BJ (cell line): ENCODE data around the gene CALML6. TPM values are rescaled to one million over a fixed set of nuclear protein-coding genes. Genes with fewer than 3 reads are reported as not detected.

ENCODE experiments used
- CTCF ChIA-PET: fragments of 350-600 bp; formaldehyde crosslinking; extraction: SDS; loops from one replicate; lab custom pipeline; 2021; ENCODE audit warnings: antibody characterized with exemption, inconsistent platforms; lab: Yijun Ruan, JAX
- POLR2A ChIA-PET: fragments of 300-600 bp; sonication (Branson Sonifier 250); formaldehyde crosslinking; extraction: SDS; loops from one replicate; lab custom pipeline; 2021; ENCODE audit warnings: antibody characterized with exemption; lab: Charles Lee
- DNase-seq: peaks from one replicate; pipeline ENCODE4 v3.0.0-alpha.2; 2011; ENCODE audit warnings: low read depth
- H3K27me3 ChIP-seq: 2 replicates; pipeline ENCODE4 v1.6.0; 2011; ENCODE audit warnings: low read length; ENCODE audit not compliant: control insufficient read depth, insufficient read depth
- H3K36me3 ChIP-seq: 2 replicates; pipeline ENCODE4 v1.5.1; 2011; ENCODE audit warnings: low read length; ENCODE audit not compliant: control insufficient read depth, insufficient read depth
- H3K4me3 ChIP-seq: 2 replicates; pipeline ENCODE4 v1.5.1; 2011; ENCODE audit warnings: low read depth, mild to moderate bottlenecking, control low read depth, low read length
- CTCF ChIP-seq: IDR thresholded peaks from 2 replicates; pipeline ENCODE4 v1.5.1; 2011; ENCODE audit warnings: low read depth, mild to moderate bottlenecking, control low read depth, inconsistent platforms, low read length, moderate library complexity; ENCODE audit not compliant: insufficient read depth
- polyA plus RNA-seq: library from polyadenylated mRNA; depleted of rRNA; stranded (reverse); fragments of >200 nt; gene quantifications from 2 replicates; pipeline ENCODE4 v1.2.3, GENCODE V29; 2011

The CALML6 gene
- polyA plus RNA-seq, 1 experiment = 0.31 TPM

GRCh38 chr1:1911350-1912041, 3.6 kb upstream of the CALML6 start:
- Histone ChIP-seq H3K36me3 (peaks cover 2% of the 10 kb centered on the region; the same call in 1 of the 2 replicates), H3K27me3 (0 out of 2 replicates have a peak, but pooled peaks cover 2% of the 10 kb centered on the region), H3K4me3 (no peak overlapping the region)
- no peak for TF ChIP-seq CTCF
- ChIA-PET POLR2A (interaction anchor here (0.6 kb wide), 1 partner anchor 78 kb away, joined by 3 read pairs; no protein-coding TSS in a partner anchor), CTCF (interaction anchor here (1.4 kb wide), 1 partner anchor 246 kb away, joined by 3 read pairs; no protein-coding TSS in a partner anchor)
- DNase-seq = no peak

- Histone ChIP-seq H3K4me3 (no peak overlapping the region), H3K36me3 (no peaks in the 10 kb centered on the region), H3K27me3 (0 out of 2 replicates have a peak, but pooled peaks cover 2% of the 10 kb centered on the region)
- DNase-seq = no peak
- TF ChIP-seq CTCF = no peak
- CTCF ChIA-PET = no interaction called here
- POLR2A ChIA-PET = no interaction called here
Observed at GRCh38 chr1:1914101-1914970, 724 bp upstream of the CALML6 start.

GRCh38 chr1:1915911-1916840, 1.1 kb downstream of the CALML6 start:
- DNase-seq = no peak
- no peak for TF ChIP-seq CTCF
- CTCF ChIA-PET = interaction anchor here (1.3 kb wide), 1 partner anchor 10 kb away, joined by 4 read pairs; no protein-coding TSS in a partner anchor
- Histone ChIP-seq H3K4me3 (no peak overlapping the region), H3K27me3 (0 out of 2 replicates have a peak, but pooled peaks cover 2% of the 10 kb centered on the region), H3K36me3 (no peaks in the 10 kb centered on the region)
- POLR2A ChIA-PET = no interaction called here

- TF ChIP-seq CTCF = no peak
- no peak for DNase-seq
- Histone ChIP-seq H3K4me3 (no peak overlapping the region), H3K36me3 (no peaks in the 10 kb centered on the region), H3K27me3 (0 out of 2 replicates have a peak, but pooled peaks cover 2% of the 10 kb centered on the region)
- ChIA-PET CTCF (interaction anchor here (1.2 to 1.3 kb wide), 2 partner anchors 8 to 11 kb away, joined by 4 read pairs; no protein-coding TSS in a partner anchor), POLR2A (no interaction called here)
Observed at GRCh38 chr1:1916851-1917251, 1.8 kb downstream of the CALML6 start.
